KMS-11 (cell line): Measurements from ENCODE around the gene CENPX.
"Not testable (repeated sequence)": the region's sequence is repeated elsewhere in the genome, so short reads cannot be mapped to it uniquely, and the experiment has no call there.

ENCODE experiments used
- H2AFZ ChIP-seq: fragments of 200-600 bp; sonication (generic); 2 replicates; pipeline ENCODE4 v1.6.1; 2016; ENCODE audit warnings: antibody characterized with exemption, mixed run types, low read depth
- H3K27ac ChIP-seq: fragments of 200-600 bp; sonication (generic); 2 replicates; pipeline ENCODE4 v1.6.1; 2016; ENCODE audit warnings: mild to moderate bottlenecking, mixed run types
- H3K27me3 ChIP-seq: fragments of 200-600 bp; sonication (generic); 2 replicates; pipeline ENCODE4 v1.6.1; 2017; ENCODE audit warnings: mild to moderate bottlenecking, low read depth, mixed run types, moderate library complexity; ENCODE audit not compliant: insufficient read depth
- H3K36me3 ChIP-seq: fragments of 200-600 bp; sonication (generic); 2 replicates; pipeline ENCODE4 v1.6.1; 2017; ENCODE audit warnings: mild to moderate bottlenecking, mixed run types; ENCODE audit not compliant: insufficient read depth
- H3K4me1 ChIP-seq: fragments of 200-600 bp; sonication (generic); 2 replicates; pipeline ENCODE4 v1.6.1; 2016; ENCODE audit warnings: mild to moderate bottlenecking, low read depth, mixed run types; ENCODE audit not compliant: poor library complexity, severe bottlenecking
- H3K4me2 ChIP-seq: fragments of 200-600 bp; sonication (generic); 2 replicates; pipeline ENCODE4 v1.7.0; 2016; ENCODE audit warnings: mild to moderate bottlenecking, mixed run types
- H3K4me3 ChIP-seq: fragments of 200-600 bp; sonication (generic); IDR thresholded peaks from 2 replicates; pipeline ENCODE4 v1.6.1; 2017; ENCODE audit warnings: low read depth, low read length, mixed read lengths; ENCODE audit not compliant: insufficient read depth
- H3K79me2 ChIP-seq: fragments of 200-600 bp; sonication (generic); 2 replicates; pipeline ENCODE4 v1.6.1; 2016; ENCODE audit warnings: low read depth, mixed run types; ENCODE audit not compliant: insufficient read depth
- H3K9ac ChIP-seq: fragments of 200-600 bp; sonication (generic); 2 replicates; pipeline ENCODE4 v1.6.1; 2016; ENCODE audit warnings: mild to moderate bottlenecking, mixed run types
- H4K20me1 ChIP-seq: fragments of 200-600 bp; sonication (generic); 2 replicates; pipeline ENCODE4 v1.6.1; 2016; ENCODE audit warnings: mild to moderate bottlenecking, mixed run types; ENCODE audit not compliant: insufficient read depth
- CTCF ChIP-seq: fragments of 200-600 bp; sonication (generic); conservative IDR thresholded peaks from 2 replicates; pipeline ENCODE4 v1.6.1; 2017; ENCODE audit warnings: low read depth, mild to moderate bottlenecking, antibody characterized with exemption, low read length, moderate library complexity, mixed read lengths

The CENPX gene

GRCh38 chr17:82042649-82043048 is 20.0 kb upstream of the CENPX start:
- Histone ChIP-seq H3K4me1 (peaks cover 5% of the 10 kb centered on the region), H3K9ac (no peak overlapping the region), H3K4me2 (no peak overlapping the region), H3K36me3 (no peaks in the 10 kb centered on the region), H3K79me2 (no peaks in the 10 kb centered on the region), H3K4me3 (no peak overlapping the region), H3K27me3 (no peaks in the 10 kb centered on the region), H2AFZ (no peak overlapping the region), H4K20me1 (no peaks in the 10 kb centered on the region), H3K27ac (no peak overlapping the region)
- TF ChIP-seq CTCF, result no peak

GRCh38 chr17:82041144-82041814 is 18.6 kb upstream of the CENPX start:
- Histone ChIP-seq H4K20me1 (no peaks in the 10 kb centered on the region), H3K27me3 (no peaks in the 10 kb centered on the region), H3K27ac (no peak overlapping the region), H3K4me3 (no peak overlapping the region), H3K9ac (no peak overlapping the region), H3K4me1 (peaks cover 11% of the 10 kb centered on the region), H3K4me2 (no peak overlapping the region), H3K79me2 (no peaks in the 10 kb centered on the region; the same call in 1 of the 2 replicates), H3K36me3 (no peaks in the 10 kb centered on the region), H2AFZ (no peak overlapping the region)
- TF ChIP-seq CTCF, result no peak

GRCh38 chr17:82039695-82040299 is 17.1 kb upstream of the CENPX start:
- no peak for TF ChIP-seq CTCF
- H3K4me2 ChIP-seq, result no peak overlapping the region
- no peak overlapping the region for H3K9ac ChIP-seq

GRCh38 chr17:82038796-82039409 is 16.2 kb upstream of the CENPX start:
- H4K20me1 ChIP-seq, H3K36me3 ChIP-seq, H2AFZ ChIP-seq, H3K4me2 ChIP-seq, H3K4me3 ChIP-seq, H3K79me2 ChIP-seq, H3K27ac ChIP-seq, H3K27me3 ChIP-seq, H3K9ac ChIP-seq: not testable (repeated sequence)
- H3K4me1 ChIP-seq, result peaks cover 14% of the 10 kb centered on the region

More at GRCh38 chr17:82039695-82040299, 17.1 kb upstream of the CENPX start:
- Histone ChIP-seq H3K36me3 (no peaks in the 10 kb centered on the region), H4K20me1 (no peaks in the 10 kb centered on the region), H3K27me3 (no peaks in the 10 kb centered on the region), H2AFZ (no peak overlapping the region), H3K27ac (no peak overlapping the region), H3K4me1 (peaks cover 14% of the 10 kb centered on the region), H3K4me3 (no peak overlapping the region), H3K79me2 (no peaks in the 10 kb centered on the region; the same call in 1 of the 2 replicates)

- Histone ChIP-seq H3K27me3 (no peaks in the 10 kb centered on the region), H3K4me1 (peaks cover 14% of the 10 kb centered on the region), H3K36me3 (no peaks in the 10 kb centered on the region), H3K4me3 (no peak overlapping the region), H4K20me1 (no peaks in the 10 kb centered on the region), H3K27ac (peak overlapping the region; percentile 68; the same call in 1 of the 2 replicates), H2AFZ (peak overlapping the region; percentile 88; the same call in 1 of the 2 replicates), H3K9ac (no peak overlapping the region), H3K79me2 (no peaks in the 10 kb centered on the region; the same call in 1 of the 2 replicates), H3K4me2 (peak overlapping the region; percentile 88; the same call in 1 of the 2 replicates)
- TF ChIP-seq CTCF, result no peak
Observed at GRCh38 chr17:82037889-82038195, 15.2 kb upstream of the CENPX start.
